Activated gamma-delta T cell (primary cell): ENCODE results near the gene ADCK2.
A peak's percentile ranks its signal among the peaks of the same experiment; 100 is the strongest.
"Not testable (repeated sequence)": the region's sequence is repeated elsewhere in the genome, so short reads cannot be mapped to it uniquely, and the experiment has no call there.

Experiments
- DNase-seq: peaks from one replicate; lab custom pipeline; 2025; lab: John Stamatoyannopoulos, UW

The ADCK2 gene

DNA sequence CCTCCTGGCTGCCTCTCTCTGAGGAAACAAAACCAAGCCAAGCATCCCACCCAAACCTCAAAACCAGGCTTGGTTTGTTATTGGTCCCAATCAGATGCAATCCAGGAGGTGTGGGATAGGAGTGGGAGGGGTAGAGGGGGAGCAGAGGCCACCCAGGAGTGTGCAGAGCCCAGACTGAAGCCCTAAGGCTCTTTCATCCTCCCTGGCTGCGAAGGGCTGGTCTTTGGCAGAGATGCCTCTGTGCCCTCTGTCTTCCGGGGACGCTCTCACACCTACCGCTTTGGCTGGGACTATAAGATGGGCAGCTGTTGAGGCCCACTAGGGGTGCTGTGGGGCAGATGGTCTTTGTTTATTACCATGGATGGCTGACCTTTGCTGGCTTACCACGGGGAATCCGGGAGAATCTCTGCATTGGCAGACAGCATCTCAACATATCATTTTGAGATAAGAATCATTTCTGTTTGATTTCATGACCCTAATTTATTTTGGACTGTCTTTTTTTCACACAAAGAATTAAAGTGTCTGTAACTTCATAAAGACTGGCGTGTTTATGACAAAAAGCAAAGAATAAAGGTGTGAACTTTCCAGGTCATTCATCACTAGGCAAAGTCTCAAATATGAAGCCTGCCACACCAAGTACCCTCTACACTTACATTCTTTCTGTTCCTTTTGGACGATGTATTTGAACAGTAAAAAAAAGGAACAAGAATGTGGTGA lies 25.7 kb upstream of the ADCK2 start:
- DNase-seq = no peak

DNA sequence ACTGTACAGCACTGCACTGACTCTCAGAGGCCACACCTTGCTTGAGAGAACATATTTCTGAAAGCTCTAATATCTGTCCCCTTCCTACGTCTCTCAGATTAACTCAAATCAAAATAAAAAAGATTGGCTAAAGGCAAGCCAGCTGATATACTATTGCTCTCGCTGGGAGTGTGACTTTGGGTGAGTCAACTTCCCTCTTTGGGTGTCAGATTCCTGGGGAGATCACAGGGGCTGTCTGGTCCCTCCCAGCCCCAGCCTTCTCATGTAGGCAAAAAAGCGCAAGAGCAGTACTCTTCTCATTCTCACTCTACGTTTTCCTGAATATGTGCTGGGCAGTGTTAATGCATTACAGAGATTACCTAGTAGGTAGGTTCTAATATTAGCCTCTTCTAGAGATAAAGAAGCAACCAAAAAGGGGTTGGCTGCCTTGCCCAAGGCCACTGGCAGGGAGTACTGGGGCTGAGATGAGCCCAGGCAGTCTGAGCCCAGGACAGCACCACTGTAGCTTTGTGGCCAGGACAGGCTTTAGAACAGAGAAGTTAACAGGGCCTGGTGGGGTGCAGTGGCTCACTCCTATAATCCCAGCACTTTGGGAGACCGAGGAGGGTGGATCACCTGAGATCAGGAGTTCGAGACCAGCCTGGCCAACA lies 23.1 kb upstream of the ADCK2 start:
- DNase-seq = no peak

DNA sequence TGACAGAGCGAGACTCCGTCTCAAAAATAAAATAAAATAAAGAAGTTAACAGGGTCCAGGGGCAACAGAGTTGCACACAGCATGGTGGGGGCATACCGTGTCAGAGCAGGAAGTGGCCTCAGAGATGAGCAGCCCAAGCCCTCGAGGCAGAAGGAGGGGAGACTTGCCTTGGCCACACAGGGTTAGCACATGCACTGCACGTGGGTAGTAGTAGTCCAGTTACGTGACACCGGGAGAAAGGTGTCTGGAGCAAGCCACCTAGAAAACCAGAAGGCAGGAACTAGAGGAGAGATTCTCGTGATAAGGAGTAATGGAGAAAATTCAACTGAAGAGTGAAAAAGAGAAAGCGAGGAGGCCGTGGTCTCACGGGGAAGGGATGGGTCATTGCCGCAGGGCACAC lies 22.4 kb upstream of the ADCK2 start:
- DNase-seq = no peak

DNA sequence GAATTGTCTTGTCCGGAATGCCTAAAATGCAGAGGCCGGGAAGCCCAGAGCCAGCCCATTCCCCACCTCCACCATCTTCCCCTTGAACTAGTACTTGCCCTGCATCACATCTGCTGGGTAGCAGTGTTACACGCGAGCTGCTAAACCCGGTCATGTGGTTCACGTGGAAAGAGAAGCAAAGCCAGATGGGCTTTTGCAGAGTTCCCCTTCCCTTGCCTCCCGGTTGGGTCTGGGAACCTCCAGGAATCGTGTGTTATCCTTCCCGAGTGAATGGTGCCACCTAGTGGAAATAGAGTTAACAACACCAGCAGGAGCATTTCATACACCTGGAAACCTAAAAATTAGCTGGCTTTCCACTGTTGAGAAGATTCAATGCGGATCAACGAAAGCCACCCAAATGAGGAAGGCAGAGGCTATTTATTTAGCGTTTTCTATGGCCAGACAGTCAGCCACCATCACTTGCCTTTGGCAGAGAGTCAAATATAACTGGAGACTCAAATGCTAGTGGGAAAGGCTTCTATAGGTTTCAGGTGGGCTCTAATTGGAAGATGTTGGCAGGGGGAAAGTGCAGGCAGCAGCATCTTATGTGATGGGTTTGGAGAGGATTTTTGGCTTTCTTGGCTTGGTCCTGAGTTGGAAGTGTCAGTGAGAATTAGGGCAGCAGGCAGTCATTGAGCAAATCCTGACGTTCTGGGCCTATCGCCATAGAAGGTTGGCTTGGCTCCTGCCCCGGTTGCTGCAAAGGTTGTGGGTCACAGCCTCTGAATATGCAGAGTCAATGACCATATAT lies 19.2 kb upstream of the ADCK2 start:
- DNase-seq = no peak

DNA sequence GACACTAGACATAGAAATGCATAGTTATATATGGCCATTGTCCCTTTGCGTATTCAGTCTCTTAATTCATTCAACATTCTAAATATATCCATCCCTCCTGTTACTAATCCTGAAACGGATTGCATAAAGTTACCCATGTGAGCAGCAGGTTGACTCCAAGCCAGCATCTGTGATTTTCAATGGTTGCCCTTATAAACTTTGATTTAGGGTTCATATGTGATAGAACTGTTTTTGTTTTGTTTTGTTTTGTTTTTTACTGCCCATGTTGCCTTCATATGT lies 18.7 kb upstream of the ADCK2 start:
- DNase-seq = no peak

DNA sequence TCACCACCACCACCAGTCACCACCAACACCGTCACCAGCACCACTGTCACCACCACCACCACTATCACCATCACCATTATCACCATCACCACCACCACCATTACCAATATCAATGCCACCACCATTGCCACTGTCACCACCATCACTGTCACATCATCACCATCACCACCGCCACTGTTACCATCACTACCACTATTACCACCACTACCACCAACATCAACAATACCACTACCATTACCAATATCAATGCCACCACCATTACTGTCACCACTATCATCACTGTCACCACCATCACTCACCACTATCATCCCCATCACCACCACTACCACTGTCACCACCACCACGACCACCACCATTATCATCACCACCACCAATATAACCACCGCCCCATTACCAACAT lies 18.1 kb upstream of the ADCK2 start:
- no peak for DNase-seq

DNA sequence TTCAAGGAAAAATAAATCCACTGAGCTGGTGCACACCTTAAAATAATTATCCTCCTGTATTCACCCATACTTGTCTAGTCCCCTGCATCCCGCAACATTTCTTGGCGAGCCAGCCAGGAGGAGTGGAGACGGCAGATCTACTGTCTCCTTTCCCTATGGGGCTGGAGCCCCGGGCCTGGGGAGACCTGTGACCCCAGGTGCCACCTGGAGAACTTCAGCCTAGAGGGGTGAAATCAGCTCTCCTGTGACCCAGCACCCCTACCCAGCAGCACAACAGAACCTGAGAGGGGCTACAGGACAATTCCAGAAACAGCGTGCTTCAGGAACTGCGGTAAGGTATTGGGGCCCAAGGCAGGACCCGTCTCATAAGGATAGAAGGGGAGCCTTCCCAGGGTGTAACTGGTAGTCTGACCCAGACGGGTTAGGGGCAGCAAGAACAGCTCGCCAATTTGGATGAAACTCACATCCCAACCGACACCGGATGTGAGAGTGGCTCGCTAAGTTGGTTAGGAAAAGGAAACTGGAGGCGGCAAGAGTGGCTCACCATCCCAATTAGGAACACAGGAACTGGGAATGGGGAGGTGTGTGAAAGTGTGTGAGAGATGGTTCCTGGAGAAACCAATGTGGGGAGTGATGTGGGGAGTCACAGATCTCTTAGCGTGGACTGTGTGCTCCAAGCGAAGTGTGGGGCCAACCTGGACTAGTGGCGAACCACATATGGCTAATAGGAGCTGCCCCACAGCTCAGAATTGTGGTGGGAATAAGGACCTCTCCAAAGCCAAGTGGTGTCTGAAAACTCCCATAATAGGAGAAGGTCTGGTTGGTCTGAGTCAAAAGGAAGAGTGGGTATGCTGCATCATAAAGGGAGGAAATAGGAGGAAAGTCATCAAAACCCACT lies 17.0 kb upstream of the ADCK2 start:
- DNase-seq = no peak

DNA sequence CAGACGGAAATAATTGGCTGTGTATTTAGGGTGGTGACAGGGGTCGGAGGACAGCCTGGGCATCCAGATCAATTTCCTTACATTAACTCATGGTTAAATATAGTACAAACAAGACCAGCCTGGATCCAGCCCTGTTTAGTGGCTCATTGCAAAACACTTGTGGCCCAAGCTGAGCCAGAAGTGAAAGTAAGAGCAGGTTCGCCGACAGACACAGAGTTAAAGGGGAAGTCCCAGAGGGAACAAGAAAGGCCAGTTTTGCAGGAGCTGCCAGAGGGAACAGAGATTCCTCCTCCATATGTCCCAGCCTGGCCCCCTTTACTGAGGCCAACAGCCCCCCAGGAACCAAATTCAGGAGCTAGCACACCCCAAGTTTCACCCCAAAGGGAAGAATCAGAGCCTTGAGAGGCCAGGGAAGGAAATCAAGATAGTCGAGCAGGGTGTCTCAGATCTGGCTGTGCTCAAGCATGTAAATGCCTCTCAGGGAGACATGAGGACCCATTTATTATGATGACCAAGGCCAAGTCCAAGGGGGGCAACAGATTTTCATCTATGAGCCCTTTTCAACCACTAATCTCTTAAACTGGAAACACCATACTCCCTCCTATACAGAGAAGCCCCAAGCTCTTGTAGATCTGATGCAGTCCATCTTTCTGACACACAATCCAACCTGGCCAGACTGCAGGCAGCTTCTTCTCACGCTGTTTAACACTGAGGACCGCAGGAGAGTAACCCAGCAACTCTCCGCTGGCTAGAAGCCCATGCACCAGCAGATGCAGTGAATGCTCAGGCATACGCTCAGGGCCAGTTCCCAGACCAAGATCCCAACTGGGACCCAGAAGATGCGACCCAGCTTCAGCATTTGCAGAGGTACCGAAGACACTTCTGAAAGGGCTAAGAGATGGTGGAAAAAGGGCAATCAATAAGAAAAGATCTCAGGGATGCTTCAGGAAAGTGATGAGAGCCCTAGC lies 15.9 kb upstream of the ADCK2 start:
- no peak for DNase-seq

DNA sequence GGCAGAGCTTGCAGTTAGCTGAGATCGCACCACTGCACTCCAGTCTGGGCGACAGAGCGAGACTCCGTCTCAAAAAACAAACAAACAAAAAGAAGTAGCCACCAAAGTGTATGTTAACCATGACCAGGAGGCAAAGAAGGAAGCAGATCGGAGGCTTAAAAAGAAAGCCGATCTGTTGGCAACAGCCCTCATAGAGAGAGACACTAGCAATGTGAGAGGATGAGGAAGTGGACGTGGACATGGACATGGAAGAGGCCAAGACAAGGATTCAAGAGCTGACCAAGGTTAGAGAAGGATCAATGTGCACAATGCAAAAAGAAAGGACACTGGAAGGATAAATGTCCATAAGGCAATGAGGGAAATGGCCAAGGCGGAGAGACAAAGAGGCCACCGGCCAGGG lies 14.9 kb upstream of the ADCK2 start:
- no peak for DNase-seq

DNA sequence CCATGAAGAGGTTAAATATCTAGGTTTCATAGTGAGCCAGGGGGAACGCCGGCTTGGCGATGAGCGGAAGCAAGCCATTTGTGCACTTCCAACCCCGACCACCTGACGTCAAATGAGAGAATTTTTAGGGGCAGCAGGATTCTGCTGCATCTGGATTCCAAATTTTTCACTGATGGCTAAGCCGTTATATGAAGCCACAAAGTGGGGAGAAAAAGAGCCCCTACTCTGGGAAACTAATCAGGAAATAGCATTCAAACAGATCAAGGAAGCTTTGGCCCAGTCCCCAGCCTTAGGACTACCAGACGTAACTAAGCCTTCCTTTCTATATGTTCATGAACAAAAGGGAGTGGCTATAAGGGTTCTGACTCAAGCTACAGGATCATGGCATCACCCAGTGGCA lies 12.9 kb upstream of the ADCK2 start:
- DNase-seq = no peak

DNA sequence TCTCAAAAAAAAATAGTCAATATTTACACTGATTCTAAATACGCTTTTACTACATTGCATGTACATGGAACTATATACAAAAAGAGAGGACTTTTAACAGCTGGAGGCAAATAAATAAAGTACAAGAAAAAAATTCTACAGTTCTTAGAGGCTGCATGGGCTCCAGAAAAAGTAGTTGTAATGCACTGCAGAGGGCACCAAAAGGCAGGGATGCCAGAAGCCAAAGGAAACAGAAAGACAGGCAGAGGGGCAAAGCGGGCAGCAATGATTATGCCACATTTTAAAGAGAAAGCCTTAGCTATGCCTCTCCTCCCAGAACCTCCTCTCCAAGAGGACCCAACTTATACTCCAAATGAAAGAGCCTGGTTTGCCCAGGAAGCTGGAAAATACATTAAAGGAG lies 11.6 kb upstream of the ADCK2 start:
- no peak for DNase-seq

DNA sequence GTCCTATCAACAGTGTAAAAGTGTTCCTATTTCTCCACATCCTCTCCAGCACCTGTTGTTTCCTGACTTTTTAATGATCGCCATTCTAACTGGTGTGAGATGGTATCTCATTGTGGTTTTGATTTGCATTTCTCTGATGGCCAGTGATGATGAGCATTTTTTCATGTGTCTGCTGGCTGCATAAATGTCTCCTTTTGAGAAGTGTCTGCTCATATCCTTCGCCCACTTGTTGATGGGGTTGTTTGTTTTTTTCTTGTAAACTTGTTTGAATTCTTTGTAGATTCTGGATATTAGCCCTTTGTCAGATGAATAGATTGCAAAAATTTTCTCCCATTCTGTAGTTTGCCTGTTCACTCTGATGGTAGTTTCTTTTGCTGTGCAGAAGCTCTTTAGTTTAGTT lies 9.8 kb upstream of the ADCK2 start:
- not testable (repeated sequence) for DNase-seq

DNA sequence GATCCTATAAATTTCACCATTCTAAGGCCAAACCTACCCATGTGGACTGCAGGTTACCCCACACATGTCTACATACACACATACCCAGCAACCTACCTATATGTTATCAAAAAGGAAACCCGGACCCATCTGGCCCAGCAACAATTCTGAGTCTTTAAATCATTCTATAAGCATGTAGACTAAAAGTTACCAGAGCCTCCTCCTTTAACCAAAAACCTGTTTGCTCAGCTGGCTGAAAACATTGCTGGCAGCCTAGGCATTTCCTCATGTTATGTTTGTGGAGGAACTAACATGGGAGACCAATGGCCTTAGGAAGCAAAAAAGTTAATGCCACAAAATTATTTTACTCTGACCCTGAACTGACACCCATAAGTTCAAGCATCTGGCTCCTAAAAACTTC lies 5.3 kb upstream of the ADCK2 start:
- no peak for DNase-seq

DNA sequence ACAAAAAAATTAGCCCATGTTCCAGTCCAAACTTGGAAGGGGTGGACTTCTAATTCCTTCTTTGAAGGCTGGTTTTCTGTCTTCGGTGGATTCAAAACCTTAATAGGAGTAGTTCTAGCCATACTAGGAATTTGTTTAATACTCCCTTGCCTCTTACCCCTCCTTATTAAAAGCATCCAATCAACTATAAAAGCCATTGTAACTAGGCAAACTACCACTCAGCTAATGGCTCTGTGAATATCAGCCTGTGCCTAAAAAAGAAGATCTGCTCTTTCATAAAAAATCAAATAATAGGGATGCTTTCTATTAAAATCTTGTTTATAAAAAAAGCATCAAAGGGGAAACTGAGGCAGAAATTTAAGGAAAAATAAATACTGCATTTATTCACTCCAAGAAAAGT lies 4.1 kb upstream of the ADCK2 start:
- no peak for DNase-seq

DNA sequence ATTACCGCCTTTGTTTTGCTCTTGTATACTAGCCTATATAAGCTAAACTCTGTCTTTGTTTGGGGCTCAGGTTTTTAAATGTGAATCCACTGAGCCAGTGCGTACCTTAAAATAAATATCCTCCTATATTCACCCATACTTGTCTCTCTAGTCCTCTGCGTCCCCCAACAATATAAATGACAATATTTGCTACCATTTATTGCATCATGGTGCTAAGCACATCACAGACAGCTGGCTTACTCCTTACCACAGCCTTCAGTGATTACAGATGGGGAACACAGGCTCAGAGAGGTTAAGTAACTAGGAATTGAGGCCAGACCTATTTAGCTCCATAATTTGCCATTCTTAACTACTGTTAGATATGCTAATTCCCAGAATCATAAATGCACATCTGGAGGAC lies 3.4 kb upstream of the ADCK2 start:
- no peak for DNase-seq

DNA sequence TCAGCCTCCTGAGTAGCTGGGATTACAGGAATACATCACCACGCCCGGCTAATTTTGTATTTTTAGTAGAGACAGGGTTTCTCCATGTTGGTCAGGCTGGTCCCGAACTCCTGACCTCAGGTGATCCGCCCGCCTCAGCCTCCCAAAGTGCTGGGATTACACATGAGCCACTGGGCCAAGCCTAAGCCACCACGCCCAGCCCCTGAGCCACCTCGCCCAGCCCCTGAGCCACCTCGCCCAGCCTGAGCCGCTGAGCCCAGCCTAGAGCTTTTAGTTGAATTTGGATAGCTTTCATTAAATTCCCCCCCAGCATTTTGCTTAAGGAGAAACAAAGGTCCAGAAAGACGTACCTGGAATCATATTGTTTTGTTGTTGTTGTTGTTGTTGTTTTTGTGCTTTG lies 2.9 kb upstream of the ADCK2 start:
- DNase-seq = not testable (repeated sequence)

DNA sequence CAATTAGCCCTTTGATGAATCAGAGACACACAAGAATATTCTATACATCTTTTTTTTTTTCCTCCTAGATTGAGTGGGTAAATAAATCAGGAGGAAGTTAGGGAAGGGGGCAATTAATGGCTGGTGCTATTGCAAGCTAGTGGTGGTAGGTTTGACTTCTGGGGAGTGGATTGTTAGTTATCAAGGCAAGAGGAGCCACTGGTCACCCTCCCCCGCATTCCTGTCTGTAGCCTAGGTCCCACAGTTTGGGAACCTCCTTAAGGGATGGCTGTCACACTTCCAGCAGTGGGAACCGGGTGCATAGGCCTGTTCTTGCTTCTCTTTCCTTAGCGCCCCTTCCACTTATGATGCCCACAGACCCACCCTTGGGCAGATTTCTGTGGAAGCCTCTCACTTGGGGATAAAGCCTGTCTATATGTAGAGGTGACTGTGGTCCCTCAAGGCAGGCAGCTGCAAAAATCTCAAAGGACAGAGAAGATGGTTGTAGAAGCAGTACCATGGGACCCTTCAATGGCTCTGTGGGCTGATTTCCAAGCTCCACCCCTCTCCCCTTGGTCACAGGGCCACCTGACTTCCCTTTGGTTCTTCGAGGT lies 2.3 kb upstream of the ADCK2 start:
- no peak for DNase-seq

DNA sequence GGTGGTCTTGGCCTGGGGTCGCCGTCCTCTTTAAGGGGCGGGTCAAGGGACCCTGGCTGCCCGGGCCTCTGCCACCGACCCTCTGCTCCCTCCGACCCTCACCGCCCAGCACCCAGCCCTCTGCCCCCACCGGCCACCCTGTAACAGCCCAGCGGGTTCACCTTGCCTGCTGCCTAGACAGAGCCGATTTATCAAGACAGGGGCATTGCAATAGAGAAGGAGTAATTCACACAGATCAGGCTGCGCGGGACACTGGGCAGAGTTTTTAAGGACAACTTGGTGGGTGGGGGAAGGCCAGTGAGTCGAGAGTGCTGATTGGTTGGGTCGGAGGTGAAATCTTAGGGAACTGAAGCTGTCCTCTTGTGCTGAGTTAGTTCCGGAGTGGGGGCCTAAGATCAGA lies 779 bp upstream of the ADCK2 start:
- DNase-seq = no peak

DNA sequence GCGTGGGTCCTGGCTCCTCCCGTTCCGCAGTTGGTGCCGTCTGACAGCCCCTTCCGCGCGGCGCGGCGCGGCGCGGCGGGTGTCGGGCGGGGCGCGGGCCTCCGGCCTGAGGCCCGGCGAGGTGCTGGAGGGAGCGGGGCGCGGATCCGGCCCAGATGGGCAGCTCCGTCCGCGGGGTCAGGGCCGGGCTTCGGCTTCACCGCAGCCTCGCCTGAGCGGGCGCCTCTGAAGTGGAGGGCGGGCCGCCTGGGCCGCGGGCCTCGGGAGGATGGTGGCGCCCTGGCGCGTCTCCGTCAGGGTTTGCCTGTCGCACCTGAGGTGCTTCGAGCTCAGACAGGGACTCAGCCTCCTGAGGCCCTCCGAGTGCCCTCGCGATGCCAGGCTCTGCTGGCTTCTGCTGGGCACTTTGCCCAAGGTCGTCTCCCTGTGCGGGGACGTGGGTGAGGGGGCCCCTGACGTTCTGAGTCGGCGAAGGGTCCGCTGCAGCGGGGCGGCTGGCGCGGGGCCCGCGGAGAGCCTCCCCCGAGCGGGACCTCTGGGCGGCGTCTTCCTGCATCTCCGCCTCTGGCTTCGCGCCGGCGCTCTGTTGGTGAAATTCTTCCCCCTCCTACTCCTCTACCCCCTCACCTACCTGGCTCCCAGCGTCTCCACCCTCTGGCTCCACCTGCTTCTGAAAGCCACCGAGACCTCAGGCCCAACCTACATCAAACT lies 473 bp downstream of the ADCK2 start:
- peak; percentile 42 for DNase-seq

DNA sequence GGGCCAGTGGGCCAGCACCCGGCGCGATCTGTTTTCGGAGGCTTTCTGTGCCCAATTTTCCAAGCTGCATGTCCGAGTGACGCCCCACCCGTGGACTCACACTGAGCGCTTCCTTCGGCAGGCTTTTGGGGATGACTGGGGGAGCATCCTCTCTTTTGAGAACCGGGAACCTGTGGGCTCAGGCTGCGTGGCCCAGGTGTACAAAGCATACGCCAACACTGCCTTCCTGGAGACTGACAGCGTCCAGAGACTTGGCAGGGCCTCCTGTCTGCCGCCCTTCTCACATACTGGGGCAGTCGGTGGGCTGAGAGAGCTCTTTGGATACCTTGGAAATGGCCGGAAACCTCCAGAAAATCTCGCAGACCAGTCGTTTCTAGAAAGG lies 1.0 kb downstream of the ADCK2 start:
- no peak for DNase-seq
